B cell (primary cell): Measurements from ENCODE around the gene PCSK6.

Experiments
- EZH2 ChIP-seq: IDR thresholded peaks from 2 replicates; pipeline ENCODE4 v1.6.1; 2012; ENCODE audit warnings: borderline replicate concordance, low read depth, mild to moderate bottlenecking, moderate library complexity, low read length; ENCODE audit not compliant: insufficient read depth, poor library complexity, severe bottlenecking
- TF ChIP-seq, protein P1 (sequence below): fragments of 200-600 bp; IDR thresholded peaks from one replicate; pipeline ENCODE4 v1.8.0; 2022; ENCODE audit warnings: antibody characterized with exemption, mild to moderate bottlenecking

DNA sequence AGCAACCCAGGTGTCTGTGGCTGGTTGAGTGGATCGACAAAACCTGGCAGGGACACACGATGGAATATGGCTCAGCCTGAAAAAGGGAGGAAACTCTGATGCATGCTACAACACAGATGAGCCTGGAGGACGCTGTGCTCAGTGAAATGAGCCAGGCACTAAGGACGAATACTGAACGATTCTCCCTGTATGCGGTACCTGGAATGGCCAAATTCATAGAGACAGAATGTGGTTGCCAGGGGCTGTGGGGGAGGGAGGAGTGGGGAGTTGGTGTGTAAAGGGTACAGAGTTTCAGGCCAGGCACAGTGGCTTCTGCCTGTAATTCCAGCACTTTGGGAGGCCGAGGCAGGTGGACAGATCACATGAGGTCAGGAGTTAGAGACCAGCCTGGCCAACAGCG is 35.1 kb downstream of the PCSK6 start:
- TF ChIP-seq, protein P1, sequence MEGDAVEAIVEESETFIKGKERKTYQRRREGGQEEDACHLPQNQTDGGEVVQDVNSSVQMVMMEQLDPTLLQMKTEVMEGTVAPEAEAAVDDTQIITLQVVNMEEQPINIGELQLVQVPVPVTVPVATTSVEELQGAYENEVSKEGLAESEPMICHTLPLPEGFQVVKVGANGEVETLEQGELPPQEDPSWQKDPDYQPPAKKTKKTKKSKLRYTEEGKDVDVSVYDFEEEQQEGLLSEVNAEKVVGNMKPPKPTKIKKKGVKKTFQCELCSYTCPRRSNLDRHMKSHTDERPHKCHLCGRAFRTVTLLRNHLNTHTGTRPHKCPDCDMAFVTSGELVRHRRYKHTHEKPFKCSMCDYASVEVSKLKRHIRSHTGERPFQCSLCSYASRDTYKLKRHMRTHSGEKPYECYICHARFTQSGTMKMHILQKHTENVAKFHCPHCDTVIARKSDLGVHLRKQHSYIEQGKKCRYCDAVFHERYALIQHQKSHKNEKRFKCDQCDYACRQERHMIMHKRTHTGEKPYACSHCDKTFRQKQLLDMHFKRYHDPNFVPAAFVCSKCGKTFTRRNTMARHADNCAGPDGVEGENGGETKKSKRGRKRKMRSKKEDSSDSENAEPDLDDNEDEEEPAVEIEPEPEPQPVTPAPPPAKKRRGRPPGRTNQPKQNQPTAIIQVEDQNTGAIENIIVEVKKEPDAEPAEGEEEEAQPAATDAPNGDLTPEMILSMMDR: no peak
- no peak for TF ChIP-seq EZH2
